22Rv1 (cell line): ENCODE data around the gene NSD1.

ENCODE experiments used
- ZFX ChIP-seq: fragments of 450-650 bp; IDR thresholded peaks from 2 replicates; pipeline ENCODE4 v1.6.1; 2017; ENCODE audit warnings: antibody characterized with exemption, borderline replicate concordance
- TF ChIP-seq, protein P1 (sequence below): fragments of 450-650 bp; IDR thresholded peaks from 2 replicates; pipeline ENCODE4 v1.5.1; 2017; ENCODE audit warnings: mild to moderate bottlenecking

DNA sequence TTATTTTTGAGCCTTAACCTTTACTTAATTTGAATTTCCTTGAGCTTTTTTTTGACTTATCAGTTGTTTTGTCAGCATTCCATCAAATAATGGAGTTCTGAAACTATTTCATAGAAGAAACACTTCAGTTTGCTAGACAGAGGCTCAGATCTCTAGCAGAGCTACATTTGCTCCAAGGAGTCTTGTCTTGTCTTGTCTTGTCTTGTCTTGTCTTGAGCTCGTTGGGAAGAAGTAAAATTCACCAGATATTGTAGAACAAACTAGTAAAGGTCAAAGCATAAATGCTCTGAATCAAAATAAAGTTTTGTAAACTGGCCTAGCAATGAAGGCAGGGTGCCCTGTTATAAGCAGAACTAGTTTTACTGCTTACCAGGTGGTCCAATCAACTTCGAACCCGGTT is 136.4 kb downstream of the NSD1 start:
- TF ChIP-seq, protein P1, sequence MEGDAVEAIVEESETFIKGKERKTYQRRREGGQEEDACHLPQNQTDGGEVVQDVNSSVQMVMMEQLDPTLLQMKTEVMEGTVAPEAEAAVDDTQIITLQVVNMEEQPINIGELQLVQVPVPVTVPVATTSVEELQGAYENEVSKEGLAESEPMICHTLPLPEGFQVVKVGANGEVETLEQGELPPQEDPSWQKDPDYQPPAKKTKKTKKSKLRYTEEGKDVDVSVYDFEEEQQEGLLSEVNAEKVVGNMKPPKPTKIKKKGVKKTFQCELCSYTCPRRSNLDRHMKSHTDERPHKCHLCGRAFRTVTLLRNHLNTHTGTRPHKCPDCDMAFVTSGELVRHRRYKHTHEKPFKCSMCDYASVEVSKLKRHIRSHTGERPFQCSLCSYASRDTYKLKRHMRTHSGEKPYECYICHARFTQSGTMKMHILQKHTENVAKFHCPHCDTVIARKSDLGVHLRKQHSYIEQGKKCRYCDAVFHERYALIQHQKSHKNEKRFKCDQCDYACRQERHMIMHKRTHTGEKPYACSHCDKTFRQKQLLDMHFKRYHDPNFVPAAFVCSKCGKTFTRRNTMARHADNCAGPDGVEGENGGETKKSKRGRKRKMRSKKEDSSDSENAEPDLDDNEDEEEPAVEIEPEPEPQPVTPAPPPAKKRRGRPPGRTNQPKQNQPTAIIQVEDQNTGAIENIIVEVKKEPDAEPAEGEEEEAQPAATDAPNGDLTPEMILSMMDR = no peak
- TF ChIP-seq ZFX = no peak
